Eye (tissue), 1 donor: ENCODE data around the gene ELF3.
"Not testable (repeated sequence)": the region's sequence is repeated elsewhere in the genome, so short reads cannot be mapped to it uniquely, and the experiment has no call there.

ENCODE experiments used
- DNase-seq: peaks from one replicate; pipeline ENCODE4 v3.0.0-alpha.2; 2015

The ELF3 gene

DNA sequence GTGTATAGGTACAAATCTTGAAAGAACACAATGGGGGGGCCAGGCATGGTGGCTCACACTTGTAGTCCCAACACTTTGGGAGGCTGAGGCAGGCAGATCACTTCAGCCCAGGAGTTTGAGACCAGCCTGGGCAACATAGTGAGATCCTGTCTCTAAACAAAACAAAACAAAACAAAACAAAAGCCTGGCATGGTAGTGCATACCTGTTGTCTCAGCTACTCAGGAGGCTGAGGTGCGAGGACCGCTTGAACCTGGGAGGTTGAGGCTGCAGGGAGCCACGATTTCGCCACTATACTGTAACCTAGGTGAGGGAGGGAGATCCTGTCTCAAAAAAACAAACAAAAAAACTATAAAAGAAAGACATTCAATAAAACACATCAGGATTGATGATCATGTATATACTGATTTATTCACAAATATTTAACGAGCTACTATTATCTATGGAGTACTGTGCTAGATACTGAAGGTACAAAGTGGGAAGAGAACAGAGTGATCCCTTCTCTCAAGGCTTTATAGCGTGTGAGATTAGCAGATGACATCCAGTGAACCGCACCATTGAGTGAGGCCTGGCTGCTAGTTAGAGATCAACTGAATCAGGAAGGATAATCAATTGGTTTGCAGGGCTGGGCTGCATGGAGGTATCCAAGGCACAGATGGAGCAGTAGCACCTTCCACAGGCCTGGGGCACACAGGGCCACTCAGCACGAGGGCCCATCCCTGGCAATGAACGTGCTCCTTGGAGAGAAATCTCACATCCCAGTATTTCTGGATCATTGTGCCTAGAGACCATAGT lies 26.4 kb downstream of the ELF3 start:
- DNase-seq: no peak

DNA sequence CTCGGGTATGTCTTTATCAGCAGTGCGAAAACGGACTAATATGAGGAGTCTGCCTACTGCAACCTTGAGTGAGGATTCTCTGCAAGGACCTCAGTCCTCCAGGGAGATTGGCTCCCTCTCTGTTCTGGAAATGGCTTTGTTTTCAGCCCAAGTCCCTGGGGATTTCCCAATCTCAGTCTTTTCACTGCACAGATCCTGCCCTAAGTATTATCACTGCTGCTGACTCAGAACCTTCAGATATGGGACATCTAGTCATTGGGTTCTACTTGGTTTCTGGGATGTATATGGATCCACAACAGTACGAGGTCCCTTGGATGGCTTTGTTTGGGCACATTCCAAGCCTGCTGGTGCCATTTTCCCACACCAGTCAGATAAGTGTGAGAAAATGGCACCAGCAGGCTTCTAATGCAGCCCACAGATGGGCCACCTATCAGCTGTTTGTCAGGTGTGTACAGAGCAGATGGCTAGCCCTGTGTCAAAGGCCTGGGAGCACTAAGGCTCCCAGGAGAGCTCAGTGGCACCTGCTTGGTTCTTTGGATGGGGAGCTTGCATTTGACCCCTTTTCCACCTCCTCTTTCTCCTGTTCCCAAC lies 27.4 kb downstream of the ELF3 start:
- no peak for DNase-seq

DNA sequence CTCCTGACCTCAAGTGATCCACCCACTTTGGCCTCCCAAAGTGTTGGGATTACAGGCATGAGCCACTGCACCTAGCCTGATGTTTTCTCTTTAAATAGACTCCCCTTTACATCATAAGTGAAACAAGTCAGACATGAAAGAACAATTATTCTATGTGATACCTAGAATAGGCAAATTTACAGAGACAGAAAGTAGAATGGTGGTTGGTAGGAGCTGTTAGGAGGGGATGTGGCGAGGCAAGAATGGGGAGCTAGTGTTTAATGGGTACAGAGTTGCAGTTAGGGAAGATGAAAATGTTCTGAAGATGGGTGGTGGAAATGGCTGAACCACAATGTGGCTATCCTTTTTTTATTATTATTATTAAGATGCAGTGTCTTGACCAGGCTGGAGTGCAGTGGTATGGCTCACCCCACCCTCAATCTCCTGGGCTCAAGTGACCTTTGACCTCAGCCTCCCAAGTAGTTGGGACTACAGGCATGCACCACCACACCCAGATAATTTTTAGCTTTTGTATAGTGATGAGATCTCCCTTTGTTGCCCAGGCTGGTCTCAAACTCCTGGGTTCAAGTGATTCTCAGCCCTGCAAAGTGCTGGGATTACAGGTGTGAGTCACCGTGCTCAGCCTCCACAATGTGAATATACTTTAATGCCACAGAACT lies 28.4 kb downstream of the ELF3 start:
- DNase-seq: no peak

DNA sequence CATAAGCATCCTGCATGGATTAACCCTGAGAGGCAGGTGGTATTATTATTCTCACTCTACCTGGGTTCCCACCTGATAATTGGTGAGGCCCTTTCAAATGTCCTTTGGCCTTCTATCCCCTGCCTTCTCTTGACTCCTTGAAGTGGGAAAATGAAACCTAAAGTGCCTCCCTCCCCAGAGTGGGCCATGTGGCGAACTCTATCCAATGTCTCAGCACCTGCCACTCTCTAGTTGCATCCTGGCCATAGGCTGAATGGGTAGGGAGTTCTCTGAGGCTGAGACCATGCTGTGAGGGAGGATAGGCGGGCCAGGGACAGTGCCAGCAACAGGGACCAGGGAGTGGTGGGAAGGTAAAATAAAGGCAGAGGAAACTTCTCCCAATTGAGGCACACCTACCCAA lies 35.3 kb downstream of the ELF3 start:
- DNase-seq: no peak

DNA sequence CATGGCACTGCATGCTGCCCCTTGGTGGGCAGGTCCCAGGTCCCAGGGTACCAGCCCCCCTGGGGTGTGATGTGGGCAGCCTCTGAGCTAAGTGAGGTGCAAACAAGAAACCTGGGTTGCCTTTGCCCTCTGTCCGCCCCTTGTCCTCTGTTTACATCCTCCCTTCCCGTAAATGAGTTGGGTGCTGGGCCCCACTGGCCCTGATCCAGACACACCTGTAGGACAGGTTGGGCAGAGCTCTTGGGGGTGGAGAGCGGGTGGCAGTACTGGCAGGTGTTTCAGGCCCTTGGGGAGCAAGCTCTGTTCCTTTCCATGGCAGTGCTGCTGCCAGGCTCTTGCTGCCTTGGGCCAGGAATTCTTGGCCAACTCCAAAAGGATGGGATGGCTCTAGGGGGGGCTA lies 35.8 kb downstream of the ELF3 start:
- no peak for DNase-seq

DNA sequence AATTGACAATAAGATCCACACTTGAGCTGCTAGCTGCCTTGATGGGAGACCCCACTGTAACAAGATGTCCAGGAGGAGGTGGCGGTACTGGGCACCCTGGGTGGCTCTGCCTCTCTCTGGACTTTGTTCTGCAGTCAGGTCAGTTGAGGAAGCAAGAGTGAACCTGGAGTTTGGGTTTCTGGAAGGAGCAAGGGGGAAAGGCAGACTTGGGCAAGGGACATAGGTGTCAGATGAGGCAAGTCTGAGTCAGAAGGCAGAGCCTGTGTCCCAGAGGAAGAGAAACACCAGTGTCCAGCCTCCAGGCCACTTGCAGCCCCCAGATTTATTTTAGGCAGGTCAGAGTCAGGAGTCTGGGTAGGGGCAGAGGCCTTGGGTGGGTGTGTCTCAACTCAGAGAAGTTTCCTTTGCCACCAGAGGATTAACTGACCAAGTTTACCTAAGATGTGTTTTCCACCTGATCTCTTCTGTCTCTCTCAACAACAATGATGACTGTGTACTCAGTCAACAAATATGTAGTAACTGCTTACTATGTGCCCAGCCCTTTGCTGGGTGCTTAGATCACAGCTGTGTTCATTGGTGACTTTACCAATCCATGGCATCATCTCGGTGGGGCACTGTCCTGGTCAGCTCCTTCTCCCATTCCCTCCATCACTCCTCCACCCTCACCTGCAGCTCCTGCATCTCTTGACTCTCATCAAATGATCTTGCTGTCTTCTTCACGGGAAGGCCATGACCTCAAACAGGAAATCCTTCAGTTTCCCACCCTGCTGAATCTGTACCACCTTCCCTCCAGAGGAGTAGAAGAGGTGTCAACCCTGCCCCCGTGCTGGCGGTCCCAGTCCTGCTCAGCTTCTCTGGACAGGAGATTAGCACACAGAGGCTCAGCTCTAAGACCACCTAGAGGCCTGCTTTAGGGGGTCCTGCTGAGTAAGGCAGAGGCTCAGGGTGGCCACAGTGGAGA lies 36.6 kb downstream of the ELF3 start:
- no peak for DNase-seq

DNA sequence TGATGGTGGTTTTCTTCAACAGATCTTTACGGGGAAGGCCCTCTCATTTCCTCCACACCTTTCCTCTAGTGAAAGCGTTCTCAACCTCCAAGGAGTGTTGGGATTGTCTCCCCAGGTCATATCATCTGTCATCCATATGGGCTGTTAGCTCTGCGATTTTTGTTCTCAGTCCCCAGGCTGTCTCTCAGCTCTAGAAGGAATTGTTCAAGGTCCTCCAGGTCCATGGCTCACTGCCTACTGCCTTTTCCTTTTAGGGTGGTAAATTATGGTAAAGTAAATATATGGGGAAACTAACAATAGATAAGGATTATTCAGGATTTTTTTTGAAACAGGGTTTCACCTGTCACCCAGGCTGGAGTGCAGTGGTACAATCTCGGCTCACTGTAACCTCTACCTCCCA lies 37.6 kb downstream of the ELF3 start:
- no peak for DNase-seq

DNA sequence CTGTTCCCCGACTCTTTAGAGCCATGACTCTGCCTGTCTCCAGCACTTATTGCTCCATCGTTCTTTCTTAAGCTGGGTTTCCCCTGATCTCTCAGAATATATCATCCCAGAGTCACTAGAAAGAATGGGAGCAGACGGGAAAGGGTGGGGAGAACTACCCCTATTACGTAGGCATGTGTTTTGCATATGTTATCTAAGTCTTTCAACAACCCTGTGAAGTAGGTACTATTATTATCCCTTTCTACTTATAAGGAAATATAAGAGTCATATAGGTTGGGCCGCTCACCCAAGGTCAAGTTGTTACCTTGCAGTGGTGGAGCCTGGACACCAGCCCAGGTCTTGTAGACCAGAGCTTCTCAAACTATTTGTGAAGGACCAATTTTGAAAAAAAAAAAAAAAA lies 38.7 kb downstream of the ELF3 start:
- no peak for DNase-seq

DNA sequence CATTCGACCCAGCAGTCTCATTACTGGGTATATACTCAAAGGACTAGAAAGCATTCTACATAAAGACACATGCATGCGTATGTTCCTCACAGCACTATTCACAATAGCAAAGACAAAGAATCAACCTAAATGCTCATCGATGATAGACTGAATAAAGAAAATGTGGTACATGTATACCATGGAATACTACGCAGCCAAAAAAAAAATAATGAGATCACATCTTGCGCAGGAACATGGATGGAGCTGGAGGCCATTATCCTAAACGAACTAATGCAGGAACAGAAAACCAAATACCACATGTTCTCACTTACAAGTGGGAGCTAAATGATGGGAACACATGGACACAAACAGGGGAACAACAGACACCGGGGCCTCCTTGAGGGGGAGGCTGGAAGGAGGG lies 43.7 kb downstream of the ELF3 start:
- DNase-seq: no peak

DNA sequence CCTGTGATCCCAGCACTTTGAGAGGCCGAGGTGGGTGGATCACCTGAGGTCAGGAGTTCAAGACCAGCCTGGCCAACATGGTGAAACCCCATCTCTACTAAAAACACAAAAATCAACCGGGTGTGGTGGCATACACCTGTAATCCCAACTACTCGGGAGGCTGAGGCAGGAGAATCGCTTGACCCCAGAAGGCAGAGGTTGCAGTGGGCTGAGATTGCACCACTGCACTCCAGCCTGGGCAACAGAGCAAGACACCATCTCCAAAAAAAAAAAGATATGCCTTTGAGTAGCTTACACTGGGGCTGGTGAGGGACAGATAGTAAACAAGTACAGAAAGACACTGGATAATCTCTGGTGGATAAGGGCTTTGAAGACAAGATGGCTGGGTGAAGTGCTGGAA lies 44.3 kb downstream of the ELF3 start:
- DNase-seq: not testable (repeated sequence)

DNA sequence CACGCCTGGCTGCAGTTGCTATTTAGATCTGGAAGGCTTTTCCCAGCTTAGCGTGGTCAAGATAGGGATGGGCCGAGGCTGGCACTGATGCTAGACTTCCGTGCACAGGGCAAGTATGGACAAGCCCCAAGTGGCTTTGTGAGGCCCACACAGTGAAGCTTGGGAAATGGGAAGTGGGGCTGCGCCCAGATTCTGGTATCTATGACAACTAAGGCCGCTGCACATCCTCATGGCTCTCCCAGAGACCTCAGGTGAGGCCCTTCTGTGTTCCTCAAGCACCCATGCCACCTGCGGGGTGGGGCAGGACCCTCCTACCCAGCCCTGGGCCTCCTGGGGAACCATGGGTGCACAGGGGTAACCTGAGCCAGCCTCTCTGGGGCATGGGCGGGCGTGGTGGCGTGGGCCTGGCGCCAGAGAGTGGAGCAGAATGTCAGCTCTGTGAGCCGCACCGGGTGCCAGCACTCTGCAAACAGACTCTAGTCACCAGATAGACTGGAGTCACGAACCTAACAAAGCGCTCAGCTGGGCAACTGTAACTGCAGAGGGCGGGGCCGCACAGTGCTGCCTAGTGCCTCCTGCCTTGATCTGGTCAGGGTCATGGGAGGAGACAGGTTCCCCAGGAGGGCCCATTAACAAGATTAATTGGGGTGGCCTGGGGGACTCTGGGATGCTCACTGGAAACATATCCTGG lies 46.4 kb downstream of the ELF3 start:
- no peak for DNase-seq

DNA sequence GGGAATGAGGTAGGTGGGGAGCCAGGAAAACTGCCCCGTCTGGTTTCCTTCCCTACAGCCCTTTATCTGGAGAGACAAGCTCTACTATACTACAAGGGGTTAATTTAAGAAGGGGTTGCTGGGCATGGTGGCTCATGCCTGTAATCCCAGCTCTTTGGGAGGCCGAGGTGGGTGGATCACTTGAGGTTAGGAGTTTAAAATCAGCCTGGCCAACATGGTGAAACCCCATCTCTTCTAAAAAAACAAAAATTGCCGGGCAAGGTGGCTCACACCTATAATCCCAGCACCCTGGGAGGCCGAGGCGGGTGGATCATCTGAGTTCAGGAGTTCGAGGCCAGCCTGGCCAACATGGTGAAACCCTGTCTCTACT lies 46.9 kb downstream of the ELF3 start:
- DNase-seq: not testable (repeated sequence)

DNA sequence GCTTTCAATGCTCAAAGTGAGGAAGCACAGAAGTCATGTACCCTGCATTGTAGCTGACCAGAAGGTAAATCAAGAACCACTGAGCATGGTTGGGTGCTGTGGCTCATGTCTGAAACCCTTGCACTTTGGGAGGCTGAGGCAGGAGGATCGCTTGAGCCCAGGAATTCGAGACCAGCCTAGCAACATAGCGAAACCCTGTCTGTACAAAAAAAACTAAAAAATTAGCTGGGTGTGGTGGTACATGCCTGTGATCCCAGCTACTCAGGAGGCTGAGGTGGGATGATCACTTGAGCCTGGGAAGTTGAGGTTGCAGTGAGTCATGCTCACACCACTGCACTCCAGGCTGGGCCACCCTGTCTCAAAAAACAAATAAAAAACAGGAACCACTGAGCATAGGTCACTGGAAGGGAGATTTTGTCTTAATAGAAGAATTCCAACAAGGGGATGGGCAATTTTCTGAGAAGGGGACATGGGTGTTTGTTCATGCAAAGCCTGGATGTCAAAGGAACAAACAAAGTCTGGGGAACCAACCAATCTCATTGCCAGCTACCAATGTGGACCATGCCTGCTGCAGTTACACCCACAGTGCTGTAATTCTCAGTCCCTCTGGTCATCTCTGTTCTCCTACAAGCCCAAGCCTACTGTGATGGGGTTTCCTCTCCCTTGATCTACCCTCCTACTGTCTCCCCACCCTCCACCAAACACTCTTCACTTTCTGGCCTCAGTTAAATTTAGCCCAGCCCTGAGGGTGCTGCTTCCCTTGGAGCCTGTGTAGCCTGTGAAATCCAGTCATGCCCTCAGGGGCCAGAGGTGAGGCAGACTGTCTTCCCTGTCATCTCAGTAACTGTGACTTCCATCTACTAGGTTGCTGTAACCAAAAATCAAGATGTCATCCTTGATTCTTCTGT lies 47.9 kb downstream of the ELF3 start:
- no peak for DNase-seq

DNA sequence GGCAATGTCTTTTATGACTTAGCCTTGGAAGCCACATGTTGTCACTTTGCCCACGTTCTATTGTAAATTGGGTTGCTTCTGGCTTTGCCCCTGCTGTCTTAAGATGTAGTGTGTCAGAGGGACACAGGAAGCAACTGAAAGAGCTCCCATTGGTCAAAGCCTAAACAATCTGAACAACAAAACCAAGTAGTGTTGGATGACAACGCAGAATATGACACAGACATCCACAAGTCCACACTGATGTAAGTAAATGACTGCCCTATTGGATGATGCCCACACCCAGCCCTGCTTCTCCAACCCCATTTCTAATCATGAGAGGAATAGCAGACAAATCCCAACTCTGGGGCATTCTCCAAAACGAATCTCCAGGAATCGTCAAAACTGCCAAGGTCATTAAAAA lies 50.7 kb downstream of the ELF3 start:
- no peak for DNase-seq

DNA sequence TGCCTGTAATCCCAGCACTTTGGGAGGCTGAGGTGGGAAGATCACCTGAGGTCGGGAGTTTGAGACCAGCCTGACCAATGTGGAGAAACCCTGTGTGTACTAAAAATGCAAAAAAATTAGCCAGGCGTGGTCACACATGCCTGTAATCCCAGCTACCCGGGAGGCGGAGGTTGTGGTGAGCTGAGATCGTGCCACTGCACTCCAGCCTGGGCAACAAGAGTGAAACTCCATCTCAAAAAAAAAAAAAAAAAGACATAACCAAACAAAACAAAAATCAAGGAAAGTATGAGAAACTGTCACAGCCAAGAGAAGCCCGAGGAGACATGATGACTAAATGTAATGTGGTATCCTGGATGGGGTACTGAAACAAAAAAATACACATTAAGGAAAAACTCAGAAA lies 51.4 kb downstream of the ELF3 start:
- DNase-seq: not testable (repeated sequence)

DNA sequence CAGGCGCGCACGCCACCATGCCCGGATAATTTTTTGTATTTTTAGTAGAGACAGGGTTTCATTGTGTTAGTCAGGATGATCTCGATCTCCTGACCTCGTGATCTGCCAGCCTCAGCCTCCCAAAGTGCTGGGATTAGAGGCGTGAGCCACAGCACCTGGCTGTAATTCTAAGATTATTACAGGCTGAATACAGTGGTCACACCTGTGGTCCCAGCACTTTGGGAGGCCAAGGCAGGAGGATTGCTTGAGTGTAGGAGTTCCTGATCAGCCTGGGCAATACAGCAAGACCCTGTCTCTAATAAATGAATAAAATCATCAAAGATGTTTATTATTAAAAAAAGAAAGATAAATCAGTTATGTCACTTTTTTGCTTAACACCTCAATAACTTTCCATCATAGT lies 52.2 kb downstream of the ELF3 start:
- DNase-seq: not testable (repeated sequence)

DNA sequence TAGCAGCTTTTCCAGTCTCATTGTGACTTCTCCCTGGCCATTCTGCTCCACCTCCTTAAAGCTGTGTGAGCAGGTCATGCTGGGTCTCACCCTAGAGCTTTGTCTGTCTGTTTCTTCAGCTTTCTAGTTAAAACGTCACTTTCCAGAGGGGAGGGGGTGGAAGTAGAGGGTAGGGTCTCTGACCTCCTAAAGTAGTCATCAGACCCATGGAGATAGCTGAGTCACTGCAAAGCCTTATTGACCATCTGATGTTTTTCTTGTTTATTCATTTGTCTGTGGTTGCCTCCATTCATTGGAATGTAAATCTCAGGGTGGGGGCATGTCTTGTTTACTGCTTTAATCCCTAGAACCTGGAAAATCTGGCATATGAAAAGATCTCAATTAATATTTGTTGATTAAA lies 52.7 kb downstream of the ELF3 start:
- DNase-seq: no peak

DNA sequence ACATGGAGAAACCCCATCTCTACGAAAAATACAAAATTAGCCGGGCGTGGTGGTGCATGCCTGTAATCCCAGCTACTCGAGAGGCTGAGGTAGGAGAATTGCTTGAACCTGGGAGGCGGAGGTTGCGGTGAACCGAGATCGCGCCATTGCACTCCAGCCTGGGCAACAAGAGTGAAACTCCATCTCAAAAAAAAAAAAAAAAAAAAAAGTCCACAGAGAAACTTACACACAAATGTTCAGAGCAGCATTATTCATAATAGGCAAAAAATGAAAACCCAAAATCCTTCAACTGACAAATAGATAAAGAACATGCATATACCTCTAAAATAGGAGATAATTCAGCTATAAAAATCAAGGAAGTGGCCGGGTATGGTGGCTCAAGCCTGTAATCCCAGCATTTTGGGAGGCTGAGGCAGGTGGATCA lies 54.5 kb downstream of the ELF3 start:
- DNase-seq: not testable (repeated sequence)
